ENCODE measurements around the gene NONO.
"Not testable (repeated sequence)": the region's sequence is repeated elsewhere in the genome, so short reads cannot be mapped to it uniquely, and the experiment has no call there.

NONO gene, protein sequence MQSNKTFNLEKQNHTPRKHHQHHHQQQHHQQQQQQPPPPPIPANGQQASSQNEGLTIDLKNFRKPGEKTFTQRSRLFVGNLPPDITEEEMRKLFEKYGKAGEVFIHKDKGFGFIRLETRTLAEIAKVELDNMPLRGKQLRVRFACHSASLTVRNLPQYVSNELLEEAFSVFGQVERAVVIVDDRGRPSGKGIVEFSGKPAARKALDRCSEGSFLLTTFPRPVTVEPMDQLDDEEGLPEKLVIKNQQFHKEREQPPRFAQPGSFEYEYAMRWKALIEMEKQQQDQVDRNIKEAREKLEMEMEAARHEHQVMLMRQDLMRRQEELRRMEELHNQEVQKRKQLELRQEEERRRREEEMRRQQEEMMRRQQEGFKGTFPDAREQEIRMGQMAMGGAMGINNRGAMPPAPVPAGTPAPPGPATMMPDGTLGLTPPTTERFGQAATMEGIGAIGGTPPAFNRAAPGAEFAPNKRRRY

DNA sequence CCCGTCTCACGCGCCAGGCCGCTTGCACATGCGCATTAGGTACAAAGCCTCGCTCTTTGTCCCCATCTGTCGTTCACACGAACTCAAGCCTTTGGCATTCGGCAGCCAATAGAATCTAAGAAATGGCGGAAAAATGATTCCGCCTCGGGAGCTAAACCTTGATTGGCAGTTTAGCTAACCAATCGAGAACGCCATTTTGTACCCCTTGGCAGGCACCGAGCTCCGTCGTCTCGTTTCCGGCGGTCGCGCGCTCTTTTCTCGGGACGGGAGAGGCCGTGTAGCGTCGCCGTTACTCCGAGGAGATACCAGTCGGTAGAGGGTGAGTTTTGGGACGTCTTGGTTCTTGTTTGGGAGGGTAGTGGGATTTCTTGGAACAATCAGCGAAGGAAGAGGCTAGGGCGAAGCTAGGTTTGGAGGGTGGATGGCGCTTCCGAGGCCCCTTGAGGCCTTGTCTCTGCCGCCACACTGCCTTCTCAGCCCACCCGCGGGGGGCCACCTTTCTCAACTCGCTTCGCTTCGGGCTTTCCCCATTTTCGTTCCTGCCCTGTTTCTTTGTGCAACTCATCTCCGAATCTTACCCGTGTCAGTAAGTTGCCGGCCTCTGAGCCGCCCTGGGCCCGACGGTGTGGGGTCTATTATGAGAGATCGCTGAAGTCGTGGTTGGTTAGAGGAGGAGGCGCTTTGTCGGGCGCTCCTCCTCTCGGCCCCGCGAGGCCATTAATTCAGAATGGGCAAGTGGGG, at the start of gene NONO:
TSS of gene NONO (plus strand) at position 233 of the 741 bp plus-strand sequence. CDS start 7,003 bp downstream, outside the sequence.
- peak; percentile 98 for DNase-seq (ENCODE audit: low read depth)

DNA sequence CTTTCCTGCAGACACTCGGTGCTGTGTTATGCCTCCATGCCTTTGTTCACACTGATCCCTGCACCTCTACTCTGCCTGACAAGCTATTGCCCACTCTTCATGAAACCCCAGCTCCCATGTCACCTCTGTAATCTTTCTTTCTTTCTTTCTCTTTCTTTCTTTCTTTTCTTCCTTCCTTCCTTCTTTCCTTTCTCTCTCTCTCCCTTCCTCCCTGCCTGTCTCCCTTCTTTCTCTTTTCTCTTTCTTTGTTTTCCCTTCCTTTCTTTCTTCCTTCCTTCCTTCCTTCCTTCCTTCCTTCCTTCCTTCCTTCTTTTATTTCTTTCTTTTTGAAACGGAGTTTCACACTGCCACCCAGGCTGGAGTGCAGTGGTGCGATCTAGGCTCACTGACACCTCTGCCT, 48.0 kb upstream of the NONO start:
- no peak for DNase-seq (ENCODE audit: low read depth)

DNA sequence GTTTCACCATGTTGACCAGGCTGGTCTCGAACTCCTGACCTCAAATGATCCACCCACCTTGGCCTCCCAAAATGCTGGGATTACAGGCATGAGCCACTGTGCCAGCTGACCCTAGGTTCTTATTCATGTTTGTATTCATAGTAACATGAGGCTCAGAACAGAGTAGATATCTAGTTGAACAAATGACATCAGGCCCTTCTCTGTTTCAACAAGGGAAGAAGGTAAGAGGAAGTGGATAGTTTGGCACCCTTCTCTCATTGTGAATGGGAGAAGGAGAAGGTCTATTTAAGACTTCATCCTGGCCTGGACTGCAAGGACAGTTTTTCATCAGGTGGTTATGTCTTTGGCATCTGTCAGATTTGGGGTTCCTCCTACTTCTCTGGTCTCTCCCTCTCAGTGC, 46.6 kb upstream of the NONO start:
- DNase-seq (ENCODE audit: low read depth) = no peak

DNA sequence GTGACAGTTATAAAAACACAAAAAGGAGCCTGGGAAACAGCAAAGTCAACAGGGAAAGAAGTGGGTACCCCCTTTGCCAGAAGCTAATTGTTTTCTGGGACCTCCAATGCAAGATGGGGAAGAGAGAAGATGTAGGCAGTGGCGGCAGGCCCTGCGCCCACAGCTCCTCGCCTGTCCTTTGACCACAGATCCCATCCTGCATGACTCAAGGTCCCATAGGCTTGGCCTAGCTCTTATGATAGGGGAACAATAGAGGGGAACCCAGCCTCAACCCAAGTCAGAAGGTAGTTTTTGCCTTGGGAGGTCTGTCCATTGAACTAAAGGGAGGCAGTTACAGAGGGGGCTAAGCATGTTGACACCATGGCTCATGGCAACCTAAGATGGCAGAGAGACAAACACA, 43.7 kb upstream of the NONO start:
- no peak for DNase-seq (ENCODE audit: low read depth)

DNA sequence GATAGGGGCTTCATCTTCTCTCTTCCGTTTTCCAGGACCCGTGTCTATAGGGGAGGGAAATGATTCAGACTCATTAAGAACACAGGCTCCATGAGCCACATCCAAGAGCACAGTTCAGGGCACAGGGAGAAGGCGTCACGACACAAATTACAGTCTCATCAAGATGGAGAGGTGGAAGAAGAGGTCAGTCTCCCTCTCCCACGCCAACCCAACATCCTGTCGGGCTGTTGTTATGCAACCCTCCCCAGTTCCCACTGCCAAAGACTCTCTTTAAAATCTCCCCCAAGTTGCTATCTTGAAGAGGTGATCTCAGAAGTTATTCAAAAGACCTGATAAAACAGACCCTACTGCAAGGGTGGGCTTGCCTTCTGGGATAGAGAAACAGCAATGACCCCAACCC, 42.1 kb upstream of the NONO start:
- DNase-seq (ENCODE audit: low read depth) = no peak

DNA sequence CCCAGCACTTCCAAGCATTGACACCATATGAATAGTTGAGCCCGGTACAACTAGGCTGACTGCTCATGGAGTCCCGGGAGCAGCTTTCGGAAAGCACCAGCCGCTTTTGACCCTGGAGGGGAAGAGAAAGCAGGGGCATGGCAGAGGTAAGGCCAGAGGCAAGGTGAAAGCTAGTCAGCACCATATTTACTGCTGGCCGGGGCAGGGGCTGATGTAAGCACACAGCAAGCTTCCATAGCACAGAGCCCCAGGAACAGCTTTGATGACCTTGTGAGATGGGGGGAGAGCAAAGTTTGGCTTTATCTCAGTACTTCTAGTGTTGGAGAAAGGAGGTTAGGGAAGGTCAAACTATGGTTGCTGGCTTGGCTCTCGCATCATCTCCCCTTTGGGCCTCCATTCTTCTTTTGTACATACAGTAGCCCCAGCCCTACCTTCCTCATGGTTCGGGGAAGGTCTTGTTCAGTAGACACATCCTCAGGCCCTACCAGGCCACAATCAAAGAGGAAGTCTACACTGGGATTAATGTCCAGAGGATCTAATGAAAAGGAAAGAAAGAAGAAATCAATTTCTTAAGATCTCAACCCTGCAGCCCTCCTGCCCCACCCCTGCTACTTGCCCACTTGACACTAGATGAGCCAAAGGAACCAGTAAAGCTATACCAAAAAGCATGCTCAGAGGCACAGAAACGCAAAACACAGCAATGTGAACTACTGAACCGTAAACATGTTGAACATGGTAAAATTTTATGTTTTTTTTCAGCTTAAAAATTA, 38.9 kb upstream of the NONO start:
- no peak for DNase-seq (ENCODE audit: low read depth)

DNA sequence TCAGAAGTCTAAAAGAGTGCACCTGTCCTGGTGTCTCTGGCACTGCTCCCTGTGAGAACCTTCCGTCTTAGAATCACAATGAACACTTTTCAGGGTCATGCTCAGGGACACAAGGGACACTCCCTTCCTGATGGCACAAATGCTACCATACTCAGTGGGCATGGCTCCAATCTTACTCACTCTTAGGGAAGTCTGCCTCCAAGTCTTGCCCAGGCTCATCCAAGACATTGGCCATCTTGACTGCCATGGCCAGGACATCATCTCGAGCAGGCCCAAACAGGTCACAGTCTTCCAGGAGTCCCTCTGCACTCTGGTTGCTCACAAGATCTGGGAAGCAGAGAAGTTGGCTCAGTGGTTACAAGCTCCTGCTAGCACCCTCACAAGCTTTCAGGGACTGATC, 38.3 kb upstream of the NONO start:
- no peak for DNase-seq (ENCODE audit: low read depth)

DNA sequence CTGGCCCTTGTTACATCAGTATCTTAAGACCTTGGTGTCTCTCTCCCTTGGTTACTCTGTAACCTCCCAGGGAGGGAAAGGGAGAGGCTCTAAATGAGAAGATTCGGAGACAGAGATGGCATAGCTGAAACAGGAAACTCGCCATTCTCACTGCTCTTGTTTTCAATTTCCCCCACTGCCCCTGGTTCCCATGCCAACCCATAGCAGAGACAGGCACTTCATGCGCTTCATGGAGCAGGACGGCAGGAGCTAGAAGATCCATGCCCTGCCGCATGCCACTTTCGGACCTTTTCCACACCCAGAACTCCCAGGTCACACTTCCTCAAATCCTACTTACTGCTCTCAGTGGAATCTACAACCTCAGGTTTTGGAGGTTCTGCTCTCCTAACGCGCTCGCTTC, 32.6 kb upstream of the NONO start:
- DNase-seq (ENCODE audit: low read depth) = no peak

DNA sequence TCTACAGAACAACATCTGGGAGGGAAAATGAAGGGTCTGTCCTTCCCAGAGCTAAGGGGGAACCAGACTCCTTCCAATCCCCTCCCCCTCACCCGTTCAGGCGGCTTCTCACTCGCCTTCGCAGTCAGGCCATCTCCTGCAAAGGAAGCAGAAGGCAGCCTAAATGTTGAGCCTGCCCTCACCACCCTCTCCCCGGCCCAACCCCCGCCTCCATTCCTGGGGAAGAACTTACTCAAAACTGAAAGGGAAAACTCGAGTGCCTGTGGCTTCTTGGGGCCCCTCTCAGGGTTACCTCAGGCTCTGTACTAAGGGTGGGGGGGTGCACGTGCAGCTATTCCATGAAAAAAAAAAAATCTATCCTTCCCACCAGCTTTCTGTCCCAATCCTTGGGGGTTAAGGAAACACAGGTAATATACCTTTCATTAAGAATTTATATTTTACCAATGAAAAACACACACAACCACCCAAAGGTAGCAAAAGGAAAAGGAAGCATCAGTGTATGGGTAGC, 31.9 kb upstream of the NONO start:
- peak; percentile 14 for DNase-seq (ENCODE audit: low read depth)

DNA sequence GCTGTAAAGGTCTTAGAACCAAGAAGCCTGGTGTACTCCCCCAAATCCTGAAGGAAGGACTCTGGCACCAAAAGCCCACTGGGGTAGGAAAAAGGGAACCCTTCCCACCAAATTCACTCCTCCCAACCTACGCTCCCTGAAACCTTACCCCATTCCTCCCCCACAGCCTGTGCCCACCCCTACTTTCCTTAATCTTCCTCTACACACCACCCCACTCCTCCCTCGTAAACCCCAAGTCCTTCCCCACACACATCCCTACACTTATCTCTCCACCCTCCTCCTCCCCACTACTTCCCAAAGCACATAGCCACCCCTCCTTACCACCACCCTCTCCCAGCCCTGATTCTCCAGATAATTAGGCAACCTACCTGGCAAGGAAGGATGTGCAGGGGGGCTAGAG, 31.2 kb upstream of the NONO start:
- DNase-seq (ENCODE audit: low read depth) = no peak

DNA sequence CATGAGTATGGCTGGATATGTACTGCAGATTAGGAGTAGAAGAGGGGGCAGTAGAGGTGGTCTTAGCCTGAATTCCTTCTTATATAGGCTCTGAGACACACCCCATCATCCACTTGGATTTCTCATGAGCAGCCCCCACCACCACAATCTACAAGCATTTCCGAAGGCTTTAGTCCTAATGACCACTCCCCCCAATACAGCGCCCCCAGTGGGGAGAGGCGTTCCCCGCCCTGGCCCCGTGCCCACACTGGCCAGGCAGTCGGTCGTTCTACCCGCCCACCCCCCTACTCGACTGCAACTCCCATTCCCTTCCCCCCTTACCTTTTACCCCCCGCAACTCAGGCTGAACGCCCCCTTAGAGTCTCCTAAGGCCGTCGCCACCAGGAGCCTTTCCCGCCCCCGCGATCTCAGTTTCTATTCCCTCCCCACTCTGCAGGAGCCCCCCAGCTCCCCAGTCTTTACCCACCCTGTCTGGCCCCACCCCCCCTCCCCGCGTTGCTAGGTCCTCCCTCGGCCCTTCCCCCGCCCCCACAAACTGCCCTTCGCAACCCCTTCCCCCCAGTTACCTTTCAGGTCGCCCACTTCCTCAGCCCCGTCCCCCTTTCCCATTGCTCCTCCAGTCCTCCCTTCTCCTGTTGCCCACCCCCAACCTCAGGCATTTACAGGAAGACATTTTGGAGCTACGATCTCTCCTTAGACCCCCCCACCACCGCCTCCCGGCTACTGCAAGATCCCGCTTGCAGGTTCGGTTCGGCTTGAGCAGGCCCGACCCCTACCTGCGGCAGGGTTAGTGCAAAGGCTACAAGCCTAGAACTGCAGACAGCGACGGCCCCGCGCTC, 30.0 kb upstream of the NONO start:
- DNase-seq (ENCODE audit: low read depth) = peak; percentile 13

DNA sequence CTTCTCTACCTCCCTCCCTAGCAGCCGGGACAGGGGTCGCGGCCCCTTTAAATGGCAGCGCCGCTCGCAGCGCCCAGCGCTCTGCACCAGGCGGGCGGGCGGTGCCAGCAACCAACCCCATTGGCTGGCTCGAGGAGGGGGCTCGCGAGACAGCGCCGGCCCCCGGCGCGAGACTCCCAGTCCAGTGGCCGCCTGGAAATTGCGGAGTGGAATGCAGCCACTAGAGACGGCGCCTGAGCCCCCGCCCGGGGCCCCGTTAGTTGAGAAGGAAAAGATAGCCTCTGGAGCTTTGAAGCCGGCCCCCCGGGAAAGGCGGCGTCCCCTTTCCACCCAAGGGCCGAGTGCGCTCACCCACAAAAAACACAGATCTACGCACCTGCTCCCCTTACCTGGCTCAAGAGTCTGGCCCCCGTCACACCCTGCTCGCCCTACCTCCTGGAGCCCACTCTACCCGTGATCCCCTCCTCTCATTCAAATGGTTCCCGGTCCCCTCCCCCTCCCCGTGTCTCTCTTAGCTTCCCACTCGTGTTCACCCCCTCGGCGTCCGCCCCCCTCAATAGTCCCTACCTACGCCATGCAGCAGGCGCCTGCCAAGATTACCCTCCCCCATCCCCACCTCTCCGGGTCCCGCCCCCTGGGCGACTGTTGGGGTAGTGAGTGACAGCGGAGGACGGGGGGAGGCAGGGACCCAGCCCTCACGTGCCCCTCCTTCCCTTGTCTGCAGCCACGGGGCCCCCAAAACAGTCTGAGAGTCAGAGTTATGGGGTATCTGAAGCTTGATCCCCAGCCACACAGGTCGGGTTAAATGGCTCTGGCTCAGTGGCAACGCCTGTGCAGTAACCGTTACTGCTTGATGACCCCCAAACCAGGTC, 29.1 kb upstream of the NONO start, which contains the start of gene ZMYM3:
TSS of gene ZMYM3 (minus strand) at position 49 of the 872 bp plus-strand sequence. CDS start 885 bp downstream, outside the sequence.
- DNase-seq (ENCODE audit: low read depth) = peak; percentile 84

DNA sequence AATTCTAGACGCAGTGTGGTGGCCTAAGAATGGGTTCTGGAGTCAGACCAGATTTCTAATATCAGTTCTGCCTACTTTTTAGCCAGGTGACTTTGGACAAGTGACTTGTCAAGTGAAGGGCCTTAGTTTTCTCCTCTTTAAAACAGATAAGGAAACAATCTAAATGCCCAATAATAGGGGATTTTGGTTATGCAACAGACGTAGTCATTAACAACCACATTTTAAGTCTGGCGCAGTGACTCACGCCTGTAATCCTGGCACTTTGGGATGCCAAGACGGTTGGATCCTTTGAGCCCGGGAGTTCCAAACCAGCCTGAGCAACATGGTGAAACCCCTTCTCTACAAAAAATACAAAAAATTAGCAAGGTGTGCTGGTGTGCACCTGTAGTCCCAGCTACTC, 27.4 kb upstream of the NONO start:
- peak; percentile 31 for DNase-seq (ENCODE audit: low read depth)

DNA sequence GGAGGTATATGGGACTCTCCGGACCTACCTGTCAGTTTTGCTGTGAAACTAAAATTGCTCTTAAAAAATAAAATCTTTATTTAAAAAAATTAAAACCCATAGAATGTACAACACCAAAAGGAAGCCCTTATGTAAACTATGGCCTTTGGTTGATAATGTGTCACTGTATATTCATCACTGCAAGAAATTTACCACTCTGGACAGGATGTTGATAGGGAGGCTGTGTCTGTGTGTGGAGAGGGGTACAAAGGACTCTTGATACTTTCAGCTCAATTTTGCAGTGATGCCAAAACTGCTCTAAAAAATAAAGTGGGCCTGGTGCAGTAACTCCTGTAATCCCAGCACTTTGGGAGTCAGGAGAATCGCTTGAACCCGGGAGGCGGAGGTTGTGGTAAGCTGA, 26.6 kb upstream of the NONO start:
- DNase-seq (ENCODE audit: low read depth) = no peak

DNA sequence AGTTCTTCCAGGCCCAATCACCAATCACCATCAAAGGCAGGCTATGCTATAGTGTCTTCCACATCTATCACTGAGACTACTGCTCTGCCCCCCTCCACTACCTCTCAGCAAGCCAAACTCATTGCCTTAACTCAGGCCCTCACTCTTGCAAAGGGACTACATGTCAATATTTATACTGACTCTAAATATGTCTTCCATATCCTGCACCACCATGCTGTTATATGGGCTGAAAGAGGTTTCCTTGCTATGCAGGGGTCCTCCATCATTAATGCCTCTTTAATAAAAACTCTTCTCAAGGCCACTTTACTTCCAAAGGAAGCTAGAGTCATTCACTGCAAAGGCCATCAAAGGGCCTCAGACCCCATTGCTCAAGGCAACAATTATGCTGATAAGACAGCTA, 14.8 kb upstream of the NONO start:
- not testable (repeated sequence) for DNase-seq (ENCODE audit: low read depth)

DNA sequence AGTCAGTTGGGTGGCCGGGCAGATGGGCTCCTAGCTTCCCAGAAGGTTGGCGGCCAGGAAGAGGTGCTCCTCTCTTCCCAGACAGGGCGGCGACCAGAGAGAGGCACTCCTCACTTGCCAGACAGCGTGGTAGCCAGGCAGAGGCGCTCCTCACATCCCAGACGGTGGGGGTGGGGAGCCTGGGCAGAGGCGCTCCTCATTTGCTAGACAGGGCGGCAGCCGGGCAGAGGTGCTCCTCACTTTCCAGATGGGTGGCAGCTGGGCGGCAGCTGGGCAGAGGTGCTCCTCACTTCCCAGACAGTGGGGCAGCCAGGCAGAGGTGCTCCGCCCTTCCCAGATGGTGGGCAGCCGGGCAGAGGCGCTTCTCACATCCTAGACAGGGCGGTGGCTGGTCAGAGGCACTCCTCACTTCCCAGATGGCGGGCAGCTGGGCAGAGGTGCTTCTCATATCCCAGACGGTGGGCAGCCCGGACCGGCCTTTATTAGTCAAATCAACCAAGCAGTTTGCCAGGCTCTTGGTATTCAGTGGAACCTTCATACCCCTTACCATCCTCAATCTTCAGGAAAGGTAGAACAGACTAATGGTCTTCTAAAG, 13.5 kb upstream of the NONO start:
- no peak for DNase-seq (ENCODE audit: low read depth)

DNA sequence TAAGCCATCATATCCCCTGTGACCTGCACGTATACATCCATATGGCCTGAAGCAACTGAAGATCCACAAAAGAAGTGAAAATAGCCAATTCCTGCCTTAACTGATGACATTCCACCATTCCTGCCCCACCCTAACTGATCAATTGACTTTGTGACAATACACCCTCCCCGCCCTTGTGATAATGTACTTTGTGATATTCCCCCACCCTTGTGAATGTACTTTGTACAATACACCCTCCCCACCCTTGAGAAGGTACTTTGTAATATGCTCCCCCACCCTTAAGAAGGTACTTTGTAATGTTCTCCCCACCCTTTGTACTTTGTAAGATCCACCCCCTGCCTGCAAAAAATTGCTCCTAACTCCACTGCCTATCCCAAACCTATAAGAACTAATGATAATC, 11.1 kb upstream of the NONO start:
- not testable (repeated sequence) for DNase-seq (ENCODE audit: low read depth)

DNA sequence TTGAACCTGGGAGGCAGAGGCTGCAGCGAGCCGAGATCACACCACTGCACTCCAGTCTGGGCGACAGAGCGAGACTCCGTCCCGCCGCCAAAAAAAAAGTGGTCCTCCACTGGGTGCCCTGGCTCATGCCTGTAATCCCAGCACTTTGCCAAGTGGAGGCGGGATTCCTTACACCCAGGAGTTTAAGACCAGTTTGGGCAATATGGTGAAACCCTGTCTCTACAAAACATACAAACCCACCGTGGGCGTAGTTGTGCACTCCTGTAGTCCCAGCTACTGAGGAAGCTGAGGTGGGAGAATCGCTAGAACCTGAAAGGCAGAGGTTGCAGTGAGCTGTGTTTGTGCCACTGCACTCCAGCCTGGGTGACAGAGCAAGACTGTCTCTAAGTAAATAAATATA, 2.1 kb upstream of the NONO start:
- not testable (repeated sequence) for DNase-seq (ENCODE audit: low read depth)

DNA sequence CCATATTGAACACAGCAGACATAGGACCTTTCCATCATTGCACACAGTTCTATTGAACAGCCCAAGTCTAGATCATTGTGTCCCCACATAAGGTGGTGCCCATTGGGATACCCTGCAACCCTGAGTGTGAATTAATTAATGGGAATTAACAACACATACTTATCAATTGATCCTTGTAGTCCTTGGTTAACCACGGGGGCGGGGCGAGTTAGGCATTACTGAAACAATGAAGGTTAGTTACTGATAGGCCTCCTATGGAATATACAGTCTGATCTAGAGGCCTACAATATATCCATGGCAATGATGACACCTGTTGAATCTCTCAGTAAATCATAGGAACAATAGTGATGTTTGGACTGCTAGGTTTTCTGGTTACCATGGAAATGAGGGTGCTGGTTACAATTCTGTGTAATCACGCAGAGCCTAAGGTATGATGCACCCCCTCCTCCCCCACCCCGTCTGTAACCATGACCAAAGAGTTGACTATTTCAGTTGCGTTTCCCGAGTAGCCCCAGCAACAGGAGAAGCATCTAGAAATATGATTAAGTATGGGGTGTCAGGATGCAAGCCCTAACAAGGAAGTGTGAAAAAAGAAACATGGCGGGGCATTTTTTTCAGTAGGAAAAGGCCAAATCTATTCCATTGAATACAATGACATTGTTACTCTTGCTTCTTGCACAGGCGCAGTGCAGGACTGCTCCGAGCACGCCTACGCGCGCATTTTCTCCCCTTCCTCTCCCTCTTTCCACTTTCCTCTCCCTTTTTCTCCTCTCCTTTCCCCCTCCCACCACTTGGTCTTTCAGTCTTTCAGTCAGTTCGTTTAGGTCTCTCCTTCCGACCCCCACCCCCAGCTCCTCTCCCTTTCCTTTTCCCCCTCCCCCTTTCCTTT, 677 bp upstream of the NONO start:
- peak; percentile 62 for DNase-seq (ENCODE audit: low read depth)
